Naive thymus-derived CD8-positive, alpha-beta T cell (primary cell): Measurements from ENCODE around the gene CACNB2. TPM values are rescaled to one million over a fixed set of nuclear protein-coding genes. Genes with fewer than 3 reads are reported as not detected.

Source experiments
- ATAC-seq, 2 donors: fragments of 150-1000 bp; cut with Tn5 transposase in 1 of 2; sonication (Bioruptor Pico), chemical (Tn5 transposase) in 1 of 2; 1 replicate in 1 of 2; 2 replicates in 1 of 2; pipeline ENCODE4 v1.10.0; 2021; ENCODE audit warnings: mild to moderate bottlenecking in 2 of 2, moderate library complexity in 2 of 2
- POLR2A ChIA-PET: fragments of 350-600 bp; sonication (Branson Sonifier 250); formaldehyde crosslinking; loops from one replicate; lab custom pipeline; 2021; ENCODE audit warnings: antibody characterized with exemption; lab: Charles Lee
- DNase-seq, 10 donors: peaks; one replicate each; pipeline versions ENCODE4 v3.0.0 to v3.0.0-alpha.2; 2020 to 2022
- H3K27ac Mint-ChIP-seq, 10 donors: one replicate each; pipeline ENCODE4 v1.8.0; 2020 to 2022; ENCODE audit warnings: mild to moderate bottlenecking in 10 of 10, mixed read lengths in 10 of 10, moderate library complexity in 4 of 10, inconsistent platforms in 1 of 10
- H3K27me3 Mint-ChIP-seq, 5 donors: one replicate each; pipeline ENCODE4 v1.8.0; 2021 to 2022; ENCODE audit warnings: mixed read lengths in 5 of 5
- H3K36me3 Mint-ChIP-seq, 3 donors: one replicate each; pipeline ENCODE4 v1.8.0; 2020 to 2022; ENCODE audit warnings: mixed read lengths in 3 of 3, mild to moderate bottlenecking in 2 of 3, inconsistent platforms in 1 of 3
- H3K4me1 Mint-ChIP-seq, 4 donors: one replicate each; pipeline ENCODE4 v1.8.0; 2021 to 2022; ENCODE audit warnings: mixed read lengths in 4 of 4
- H3K4me3 Mint-ChIP-seq, 10 donors: one replicate each; pipeline ENCODE4 v1.8.0; 2020 to 2022; ENCODE audit warnings: mild to moderate bottlenecking in 10 of 10, mixed read lengths in 10 of 10, moderate library complexity in 6 of 10, inconsistent platforms in 1 of 10
- H3K9me3 Mint-ChIP-seq, 9 donors: one replicate each; pipeline ENCODE4 v1.8.0; 2020 to 2022; ENCODE audit warnings: mixed read lengths in 9 of 9, mild to moderate bottlenecking in 3 of 9, inconsistent platforms in 1 of 9, moderate library complexity in 1 of 9
- polyA plus RNA-seq, 3 donors: library from polyadenylated mRNA; unstranded; fragments of 300-500 nt; fragmentation: Illumina TruSeq; gene quantifications; one replicate each; pipeline ENCODE4 v1.2.3, GENCODE V29; 2021
- total RNA-seq, 8 experiments: library from RNA in 2 of 8; stranded (reverse) in 2 of 8; gene quantifications; one replicate each; pipeline ENCODE4 v1.2.3 and lab custom pipeline; 2021 to 2026

Gene CACNB2
- total and polyA plus RNA-seq, 5 experiments from 2014 or later = 0.13 to 0.27 (median 0.17) TPM; not detected in 2

DNA sequence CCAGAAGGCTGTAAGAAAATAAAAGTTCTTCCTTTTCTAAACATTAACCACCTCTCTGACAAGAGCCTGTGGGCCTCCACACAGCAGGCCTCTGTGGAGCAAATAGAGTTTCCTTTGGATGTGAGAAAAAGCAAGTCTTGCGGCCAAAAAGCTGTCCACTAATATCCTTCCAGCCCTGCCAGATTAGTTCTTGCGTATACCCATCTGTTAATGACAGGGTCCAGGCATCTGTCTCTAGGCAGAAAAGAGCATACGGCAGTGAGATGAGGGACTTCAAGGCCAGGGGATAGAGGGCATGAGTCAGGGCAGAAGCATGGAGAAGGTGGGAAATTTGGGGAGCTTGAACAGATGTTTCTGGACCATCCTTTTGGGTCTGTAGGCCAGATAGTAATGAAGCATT lies 346.2 kb downstream of the CACNB2 start:
- DNase-seq (no peak), ATAC-seq (no peak)
- POLR2A ChIA-PET = no interaction called here
- Mint-ChIP-seq H3K27me3 (peaks cover 0 to 6% (median 2%) of the 10 kb centered on the region in 5 donors), H3K36me3 (no peaks in the 10 kb centered on the region), H3K4me1 (no peaks in the 10 kb centered on the region), H3K27ac (no peak overlapping the region), H3K9me3 (no peaks in the 10 kb centered on the region), H3K4me3 (no peak overlapping the region)

DNA sequence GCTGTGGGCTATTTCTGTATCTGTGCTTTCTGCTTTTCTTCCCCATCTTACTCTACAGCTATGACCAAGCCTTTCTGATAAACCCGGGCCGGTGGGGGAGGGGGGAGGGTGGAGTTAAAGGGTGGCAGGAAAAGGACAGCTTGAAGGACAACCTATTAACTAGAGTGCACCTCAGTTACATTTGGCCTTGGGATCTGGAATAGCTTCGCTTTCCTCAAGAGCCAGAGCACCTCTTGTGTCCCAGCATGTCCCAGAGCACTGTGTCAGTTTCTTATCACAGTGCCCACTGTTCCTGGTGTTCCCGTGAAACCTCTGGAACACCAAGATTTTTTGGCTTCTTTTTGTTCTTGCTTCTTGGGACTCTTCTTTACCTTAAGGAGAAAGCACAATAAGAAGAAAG lies 350.5 kb downstream of the CACNB2 start:
- POLR2A ChIA-PET = no interaction called here
- H3K4me1 Mint-ChIP-seq = no peaks in the 10 kb centered on the region
- no peaks in the 10 kb centered on the region for H3K36me3 Mint-ChIP-seq
- no peak overlapping the region for H3K4me3 Mint-ChIP-seq
- no peak overlapping the region for H3K27ac Mint-ChIP-seq
- no peak for ATAC-seq
- peaks cover 0 to 2% (median 0%) of the 10 kb centered on the region in 9 donors for H3K9me3 Mint-ChIP-seq
- DNase-seq = no peak
- peaks cover 0 to 6% (median 0%) of the 10 kb centered on the region in 5 donors for H3K27me3 Mint-ChIP-seq

DNA sequence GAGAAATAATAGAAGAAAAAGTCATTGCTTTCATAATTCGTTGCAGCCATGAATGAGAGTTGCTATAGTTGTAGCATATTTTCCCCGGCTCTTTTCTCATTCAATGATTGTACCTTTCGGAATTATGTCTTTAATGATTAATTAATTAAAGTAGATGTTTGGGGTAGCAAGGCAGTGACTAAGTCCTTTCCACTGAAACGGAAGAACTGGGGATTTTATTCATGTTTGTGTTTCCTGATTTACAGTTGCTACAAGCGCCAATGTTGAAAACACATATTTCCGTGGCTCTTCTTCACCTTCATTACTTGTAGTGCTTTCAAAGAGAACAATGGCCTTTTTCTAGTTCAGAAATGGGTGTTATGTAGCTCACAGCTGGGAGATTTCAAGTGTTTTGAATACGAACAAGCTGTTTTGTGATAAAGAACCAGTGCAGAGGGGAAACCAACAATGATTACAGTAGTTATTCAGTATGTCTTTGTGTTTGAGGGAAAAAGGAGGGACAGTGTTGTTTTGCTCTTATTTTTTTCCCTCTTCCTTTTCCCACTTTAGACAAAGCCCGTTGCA lies 357.7 kb downstream of the CACNB2 start:
- POLR2A ChIA-PET = no interaction called here
- H3K9me3 Mint-ChIP-seq = no peaks in the 10 kb centered on the region
- DNase-seq (no peak), ATAC-seq (no peak)
- H3K4me3 Mint-ChIP-seq = no peak overlapping the region
- no peak overlapping the region for H3K27ac Mint-ChIP-seq
- H3K36me3 Mint-ChIP-seq = no peaks in the 10 kb centered on the region
- H3K27me3 Mint-ChIP-seq = peaks cover 0 to 10% (median 8%) of the 10 kb centered on the region in 5 donors
- no peaks in the 10 kb centered on the region for H3K4me1 Mint-ChIP-seq

DNA sequence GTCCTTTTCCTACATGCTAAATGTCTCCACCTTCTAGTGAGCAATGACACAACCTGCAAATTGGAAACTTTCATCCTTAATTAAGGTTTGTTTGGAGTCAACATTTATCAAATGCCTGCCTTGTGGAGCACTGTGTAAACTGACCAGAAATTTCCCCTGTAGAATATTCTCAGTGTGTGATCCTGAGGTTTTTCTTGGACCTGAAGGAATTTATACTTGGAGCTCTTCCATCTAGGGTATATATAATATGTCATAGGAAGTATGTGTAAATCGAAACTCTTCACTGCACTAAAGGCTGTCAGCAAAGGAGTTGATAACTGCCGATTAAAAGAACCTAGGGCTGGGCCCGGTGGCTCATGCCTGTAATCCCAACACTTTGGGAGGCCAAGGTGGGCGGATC lies 358.8 kb downstream of the CACNB2 start:
- Mint-ChIP-seq H3K4me1 (no peaks in the 10 kb centered on the region), H3K9me3 (no peaks in the 10 kb centered on the region), H3K36me3 (no peaks in the 10 kb centered on the region), H3K27ac (no peak overlapping the region), H3K4me3 (no peak overlapping the region), H3K27me3 (peaks cover 0 to 11% (median 10%) of the 10 kb centered on the region in 5 donors)
- no peak for DNase-seq
- ATAC-seq = no peak
- POLR2A ChIA-PET = no interaction called here

DNA sequence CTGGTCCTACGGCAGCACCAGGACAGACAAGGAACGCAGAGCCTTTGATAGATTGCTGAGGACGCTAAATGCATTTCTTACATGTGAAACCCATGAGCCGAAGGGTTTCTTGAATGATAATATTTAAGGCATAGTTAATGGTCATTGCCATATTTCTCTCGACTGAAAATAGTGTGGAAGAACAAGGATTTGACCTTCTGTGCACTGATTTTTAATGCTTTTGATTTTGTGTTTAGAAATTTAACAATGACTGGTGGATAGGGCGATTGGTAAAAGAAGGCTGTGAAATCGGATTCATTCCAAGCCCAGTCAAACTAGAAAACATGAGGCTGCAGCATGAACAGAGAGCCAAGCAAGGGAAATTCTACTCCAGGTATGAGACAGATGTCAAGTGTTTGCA lies 360.4 kb downstream of the CACNB2 start:
- peaks cover 3 to 14% (median 10%) of the 10 kb centered on the region in 5 donors for H3K27me3 Mint-ChIP-seq
- no peaks in the 10 kb centered on the region for H3K36me3 Mint-ChIP-seq
- no peaks in the 10 kb centered on the region for H3K9me3 Mint-ChIP-seq
- H3K4me3 Mint-ChIP-seq = no peak overlapping the region
- POLR2A ChIA-PET = no interaction called here
- no peak for ATAC-seq
- no peak for DNase-seq
- H3K4me1 Mint-ChIP-seq = no peaks in the 10 kb centered on the region
- H3K27ac Mint-ChIP-seq = no peak overlapping the region

DNA sequence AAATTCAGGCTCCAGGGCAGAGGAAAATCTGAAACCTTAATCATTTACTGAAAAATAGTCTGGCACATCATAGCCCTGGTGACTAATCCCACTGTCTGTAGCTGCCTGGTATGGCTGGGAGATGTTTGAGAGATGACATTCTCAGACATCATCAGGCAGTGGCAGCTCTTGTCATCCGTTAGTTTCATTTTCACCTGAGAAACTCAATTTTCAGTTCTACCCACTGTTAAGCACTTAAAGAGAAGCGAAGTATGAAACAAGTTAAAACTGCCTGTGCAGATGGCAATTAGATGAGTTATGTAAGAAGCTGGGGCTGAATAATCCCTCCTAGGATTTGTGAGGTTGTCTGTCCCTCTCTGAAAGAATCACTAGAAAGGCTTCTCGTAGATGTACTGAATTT lies 361.0 kb downstream of the CACNB2 start:
- H3K9me3 Mint-ChIP-seq = no peaks in the 10 kb centered on the region
- ATAC-seq = no peak
- DNase-seq = no peak
- no peak overlapping the region for H3K4me3 Mint-ChIP-seq
- POLR2A ChIA-PET = no interaction called here
- peaks cover 3 to 14% (median 10%) of the 10 kb centered on the region in 5 donors for H3K27me3 Mint-ChIP-seq
- no peaks in the 10 kb centered on the region for H3K4me1 Mint-ChIP-seq
- H3K27ac Mint-ChIP-seq = no peak overlapping the region
- no peaks in the 10 kb centered on the region for H3K36me3 Mint-ChIP-seq

DNA sequence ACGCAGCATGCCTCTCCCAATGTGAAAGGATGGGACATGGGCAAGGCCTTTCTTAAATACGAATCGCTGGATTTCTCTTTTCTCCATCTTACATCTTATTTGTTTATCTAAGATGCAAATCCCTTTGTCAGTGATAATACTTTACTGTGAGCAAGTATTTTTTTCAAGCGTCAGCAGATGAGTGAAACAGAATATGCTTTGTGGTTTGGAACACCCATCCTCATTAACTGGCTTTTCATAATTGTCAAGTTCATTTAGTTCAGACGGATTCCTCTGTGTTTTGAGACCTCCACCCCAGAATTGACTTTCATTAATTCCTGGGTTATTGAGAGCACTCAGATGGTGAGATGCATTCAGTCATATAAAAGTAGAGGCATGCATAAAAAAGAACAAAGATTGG lies 361.4 kb downstream of the CACNB2 start:
- no peak for ATAC-seq
- no peak overlapping the region for H3K4me3 Mint-ChIP-seq
- POLR2A ChIA-PET = no interaction called here
- no peak overlapping the region for H3K27ac Mint-ChIP-seq
- no peaks in the 10 kb centered on the region for H3K4me1 Mint-ChIP-seq
- H3K36me3 Mint-ChIP-seq = no peaks in the 10 kb centered on the region
- DNase-seq = no peak
- H3K9me3 Mint-ChIP-seq = no peaks in the 10 kb centered on the region
- peaks cover 3 to 14% (median 10%) of the 10 kb centered on the region in 5 donors for H3K27me3 Mint-ChIP-seq

DNA sequence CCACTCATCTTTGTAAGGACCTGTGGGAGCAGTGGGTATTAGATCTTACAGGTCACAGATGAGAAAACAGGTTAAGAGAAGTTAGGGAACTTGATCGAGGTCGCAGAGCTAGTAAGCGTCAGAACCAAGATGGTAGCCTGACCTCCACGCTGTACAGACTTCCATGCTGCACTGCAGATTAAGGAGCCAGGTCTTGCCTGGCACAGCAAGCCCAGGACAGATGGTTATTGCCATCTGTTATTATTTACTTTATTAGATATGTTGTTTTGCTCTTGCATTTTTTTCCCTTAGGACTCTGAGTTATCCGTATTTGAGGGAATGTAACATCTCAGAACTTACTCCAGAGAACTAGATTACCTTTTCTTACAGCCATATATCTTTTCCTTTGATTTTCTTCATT lies 363.9 kb downstream of the CACNB2 start:
- no peak for DNase-seq
- POLR2A ChIA-PET = no interaction called here
- H3K4me1 Mint-ChIP-seq = no peaks in the 10 kb centered on the region
- no peak for ATAC-seq
- H3K36me3 Mint-ChIP-seq = no peaks in the 10 kb centered on the region
- H3K4me3 Mint-ChIP-seq = no peak overlapping the region
- no peaks in the 10 kb centered on the region for H3K9me3 Mint-ChIP-seq
- no peak overlapping the region for H3K27ac Mint-ChIP-seq
- H3K27me3 Mint-ChIP-seq = peaks cover 3 to 13% (median 9%) of the 10 kb centered on the region in 5 donors

DNA sequence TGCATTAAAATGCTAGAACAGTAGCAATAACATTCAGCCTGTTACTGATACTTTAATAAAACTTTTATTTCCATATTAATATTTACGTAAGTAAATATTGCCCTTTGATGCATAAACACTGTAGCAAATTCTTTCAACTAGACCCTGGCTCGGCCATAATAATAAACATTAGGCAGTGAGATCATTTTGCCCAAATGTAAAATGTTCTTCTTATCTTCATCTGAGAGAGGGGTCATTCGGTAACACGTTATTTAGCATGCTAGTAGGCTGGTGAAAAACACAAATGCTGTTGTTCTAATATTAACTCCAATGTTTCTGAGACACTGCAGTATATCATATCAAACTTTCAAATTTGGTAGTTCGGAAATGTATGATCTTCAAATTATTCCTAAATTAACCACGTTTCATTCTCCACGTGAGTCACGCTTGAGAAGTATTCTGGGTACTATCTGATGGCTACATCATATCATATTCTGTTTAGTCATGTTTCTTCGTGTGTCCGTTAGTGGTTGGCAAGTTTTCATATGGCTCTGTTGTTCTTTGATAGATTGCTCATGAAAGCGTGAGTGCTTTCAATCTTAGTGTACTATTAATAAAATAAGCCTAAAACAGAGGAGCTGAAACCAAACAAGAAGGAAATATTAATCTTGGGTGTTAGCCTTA lies 365.4 kb downstream of the CACNB2 start:
- POLR2A ChIA-PET = no interaction called here
- no peak overlapping the region for H3K4me3 Mint-ChIP-seq
- no peak for DNase-seq

DNA sequence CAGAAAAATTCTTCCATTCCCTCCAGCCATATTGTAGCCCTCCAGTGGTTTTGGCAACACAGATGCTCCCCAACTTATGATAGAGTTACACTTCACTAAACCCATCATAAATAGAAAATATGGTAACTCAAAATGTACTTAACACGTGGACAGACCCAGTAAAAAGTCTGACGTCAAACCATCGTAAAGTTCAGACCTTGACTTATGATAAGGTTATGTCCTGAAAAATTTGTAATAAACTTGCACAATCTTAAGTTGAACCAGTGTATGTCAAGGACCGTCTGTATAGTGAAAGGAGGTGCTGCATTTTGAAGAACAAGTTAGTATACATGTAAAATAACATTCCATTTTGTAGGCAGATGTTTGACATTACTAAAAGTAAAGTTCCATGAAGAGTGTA lies 368.4 kb downstream of the CACNB2 start:
- Mint-ChIP-seq H3K36me3 (peaks cover 13 to 16% (median 16%) of the 10 kb centered on the region in 3 donors), H3K4me3 (no peak overlapping the region), H3K9me3 (peaks cover 0 to 28% (median 11%) of the 10 kb centered on the region in 9 donors), H3K27ac (no peak overlapping the region), H3K4me1 (no peaks in the 10 kb centered on the region), H3K27me3 (peaks cover 3 to 7% (median 3%) of the 10 kb centered on the region in 5 donors)
- DNase-seq (no peak), ATAC-seq (no peak)
- POLR2A ChIA-PET = no interaction called here

More for the DNA sequence above, 365.4 kb downstream of the CACNB2 start:
- Mint-ChIP-seq H3K9me3 (peaks cover 0 to 3% (median 0%) of the 10 kb centered on the region in 9 donors), H3K4me1 (no peaks in the 10 kb centered on the region), H3K27me3 (peaks cover 3 to 10% (median 9%) of the 10 kb centered on the region in 5 donors), H3K27ac (no peak overlapping the region), H3K36me3 (no peaks in the 10 kb centered on the region)
- ATAC-seq = no peak

DNA sequence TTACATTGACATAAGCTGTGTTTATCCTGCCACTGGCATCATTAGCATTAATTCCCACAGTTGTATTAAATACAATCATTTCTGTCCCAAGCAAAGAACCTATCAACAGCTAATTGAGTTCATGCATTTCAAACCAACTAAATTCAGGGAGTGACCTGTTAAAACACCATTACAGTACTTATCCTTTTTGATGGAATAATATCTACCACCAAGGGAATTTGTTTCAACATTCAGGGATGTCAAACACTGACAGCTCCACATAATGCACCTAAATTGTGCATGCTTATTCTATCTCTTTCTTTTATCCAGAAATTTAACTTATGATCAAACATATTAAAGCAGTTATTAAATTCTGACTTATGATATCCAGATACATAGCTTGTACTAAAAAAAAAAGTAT lies 374.3 kb downstream of the CACNB2 start:
- Mint-ChIP-seq H3K4me1 (peaks cover 0 to 2% (median 0%) of the 10 kb centered on the region in 4 donors), H3K4me3 (no peak overlapping the region), H3K9me3 (peaks cover 4 to 41% (median 17%) of the 10 kb centered on the region in 9 donors), H3K27me3 (peaks cover 0 to 25% (median 2%) of the 10 kb centered on the region in 5 donors), H3K36me3 (peaks cover 13 to 32% (median 18%) of the 10 kb centered on the region in 3 donors), H3K27ac (no peak overlapping the region)
- no peak for ATAC-seq
- DNase-seq = no peak
- POLR2A ChIA-PET = no interaction called here

DNA sequence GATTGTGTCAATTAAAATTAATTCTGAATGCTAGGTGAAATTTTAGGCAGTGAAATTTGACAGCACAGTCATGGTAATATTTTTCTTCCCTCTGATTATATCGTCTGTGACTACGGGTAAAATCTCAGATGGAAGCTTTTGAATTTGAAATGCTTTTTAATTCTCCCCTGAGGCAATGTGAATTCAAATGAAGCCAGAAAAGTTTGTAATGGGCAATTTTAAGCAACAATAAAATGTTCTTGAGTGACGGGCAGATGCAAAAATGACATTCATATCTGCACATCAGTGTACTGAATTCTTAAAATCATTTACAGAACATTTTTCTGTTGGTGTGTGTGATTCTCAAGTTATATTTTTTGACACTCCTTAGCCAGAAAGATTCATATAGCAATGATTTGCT lies 376.6 kb downstream of the CACNB2 start:
- H3K9me3 Mint-ChIP-seq = peaks cover 7 to 48% (median 18%) of the 10 kb centered on the region in 9 donors
- POLR2A ChIA-PET = no interaction called here
- DNase-seq (no peak), ATAC-seq (no peak)
- peaks cover 18 to 43% (median 18%) of the 10 kb centered on the region in 3 donors for H3K36me3 Mint-ChIP-seq
- no peak overlapping the region for H3K27ac Mint-ChIP-seq
- peaks cover 0 to 2% (median 0%) of the 10 kb centered on the region in 4 donors for H3K4me1 Mint-ChIP-seq
- H3K27me3 Mint-ChIP-seq = peaks cover 0 to 25% (median 2%) of the 10 kb centered on the region in 5 donors
- no peak overlapping the region for H3K4me3 Mint-ChIP-seq

DNA sequence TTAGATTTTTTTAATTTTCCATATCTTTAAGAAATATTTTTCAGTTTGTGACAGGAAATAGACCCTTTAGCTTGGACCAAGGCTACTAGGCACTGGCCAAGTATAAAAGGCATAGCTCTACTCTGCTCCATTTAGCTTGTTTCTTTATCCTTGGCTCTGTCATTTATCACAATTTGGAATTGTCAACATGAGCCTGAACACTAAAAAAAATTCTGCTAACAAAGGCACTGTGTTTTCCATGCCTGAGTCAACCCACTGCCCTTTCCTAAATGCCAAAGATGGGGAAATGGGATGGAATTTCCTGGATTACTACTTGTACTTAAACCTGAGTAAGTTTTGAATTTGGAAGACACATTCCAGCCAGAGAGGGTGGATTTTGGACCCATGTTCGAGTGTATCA lies 382.8 kb downstream of the CACNB2 start:
- Mint-ChIP-seq H3K27me3 (peaks cover 0 to 1% (median 0%) of the 10 kb centered on the region in 5 donors), H3K9me3 (peaks cover 0 to 22% (median 2%) of the 10 kb centered on the region in 9 donors), H3K4me1 (peaks cover 0 to 2% (median 0%) of the 10 kb centered on the region in 4 donors), H3K27ac (no peak overlapping the region), H3K4me3 (no peak overlapping the region), H3K36me3 (peaks cover 0 to 14% (median 8%) of the 10 kb centered on the region in 3 donors)
- ATAC-seq (no peak), DNase-seq (no peak)
- POLR2A ChIA-PET = no interaction called here
